HG03354 (cell line): ENCODE results near the gene BOD1L1.
"Not testable (repeated sequence)": the region's sequence is repeated elsewhere in the genome, so short reads cannot be mapped to it uniquely, and the experiment has no call there.

Experiments
- ATAC-seq: cut with Tn5 transposase; IDR thresholded peaks from one replicate; pipeline ENCODE4 v1.9.1; 2021; ENCODE audit warnings: mild to moderate bottlenecking; ENCODE audit not compliant: unreplicated experiment, poor library complexity, severe bottlenecking

BOD1L1 gene

GRCh38 chr4:13562876-13563275, 64.6 kb downstream of the BOD1L1 start:
- no peak for ATAC-seq

GRCh38 chr4:13561673-13562072, 65.9 kb downstream of the BOD1L1 start:
- ATAC-seq: no peak

GRCh38 chr4:13560111-13560510, 67.4 kb downstream of the BOD1L1 start:
- not testable (repeated sequence) for ATAC-seq

GRCh38 chr4:13559413-13559812, 68.1 kb downstream of the BOD1L1 start:
- ATAC-seq: no peak

GRCh38 chr4:13558881-13559280, 68.6 kb downstream of the BOD1L1 start:
- no peak for ATAC-seq

- no peak for ATAC-seq
These were observed 72.2 kb downstream of the BOD1L1 start for GRCh38 chr4:13555325-13555724.

- no peak for ATAC-seq
These were observed 74.4 kb downstream of the BOD1L1 start for GRCh38 chr4:13553081-13553480.

- peak; percentile 78 for ATAC-seq
These were observed 78.5 kb downstream of the BOD1L1 start for GRCh38 chr4:13548984-13549546.

GRCh38 chr4:13548059-13548983, 79.2 kb downstream of the BOD1L1 start:
- ATAC-seq: no peak

- ATAC-seq: no peak
These were observed 80.0 kb downstream of the BOD1L1 start for GRCh38 chr4:13547485-13548041.

- no peak for ATAC-seq
These were observed 80.5 kb downstream of the BOD1L1 start for GRCh38 chr4:13546941-13547484.

- ATAC-seq: no peak
These were observed 81.2 kb downstream of the BOD1L1 start for GRCh38 chr4:13546142-13546940.

- ATAC-seq: no peak
These were observed 82.1 kb downstream of the BOD1L1 start for GRCh38 chr4:13545394-13545808.

GRCh38 chr4:13544606-13545393, 82.7 kb downstream of the BOD1L1 start:
- peak; percentile 46 for ATAC-seq

GRCh38 chr4:13543839-13544605, 83.5 kb downstream of the BOD1L1 start, which contains the start of gene NKX3-2:
Gene NKX3-2, minus strand, starts transcription at chr4:13544508. Its CDS starts 94 bp downstream, at chr4:13544414.
- ATAC-seq: no peak

GRCh38 chr4:13543032-13543838, 84.3 kb downstream of the BOD1L1 start:
- ATAC-seq: no peak

- ATAC-seq: no peak
These were observed 84.9 kb downstream of the BOD1L1 start for GRCh38 chr4:13542577-13543031.
